CD4-positive, alpha-beta T cell treated with Interleukin-6 for 4 hours (primary cell): ENCODE data around the gene COL6A2.
"Not testable (repeated sequence)": the region's sequence is repeated elsewhere in the genome, so short reads cannot be mapped to it uniquely, and the experiment has no call there.

Experiments
- DNase-seq: peaks from one replicate; pipeline ENCODE4 v3.0.0-alpha.2; 2020; ENCODE audit warnings: mixed read lengths

Gene COL6A2

DNA sequence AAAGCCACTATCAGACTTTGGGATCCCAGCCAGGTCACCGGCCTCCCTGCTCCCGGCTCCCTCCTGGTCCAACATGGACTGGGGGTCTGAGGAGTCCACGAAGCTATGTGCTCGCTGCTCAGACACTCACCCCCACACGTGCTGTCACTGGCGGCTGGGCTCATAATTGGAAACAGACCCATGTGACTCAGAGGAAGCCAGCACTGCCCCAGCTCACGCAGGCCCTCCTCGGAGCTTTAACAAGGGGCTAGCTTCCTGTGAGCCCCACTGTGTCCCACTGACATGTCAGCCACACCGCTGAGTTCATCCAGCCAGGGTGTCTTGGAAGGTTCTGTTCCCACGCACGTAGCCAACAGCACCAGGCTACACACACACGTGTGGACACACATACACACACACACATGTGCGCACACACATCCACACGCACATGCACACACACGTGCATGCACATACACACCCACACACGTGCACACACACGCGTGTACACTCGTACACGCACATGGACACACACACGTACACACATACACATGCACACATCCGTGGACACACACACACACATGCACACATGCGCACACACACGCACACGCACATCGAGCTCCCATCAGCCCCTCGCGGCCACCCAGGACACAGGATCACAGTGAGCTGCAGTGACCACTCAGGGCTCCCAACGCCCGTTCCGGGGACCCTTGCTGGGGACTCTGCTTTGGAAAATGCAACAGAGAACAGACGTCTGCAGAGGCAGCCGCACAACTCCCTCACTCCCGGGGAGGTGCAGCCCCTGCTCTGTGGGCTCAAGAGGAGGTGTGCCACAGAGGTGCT lies 18.4 kb upstream of the COL6A2 start:
- DNase-seq = no peak

GRCh38 chr21:46080171-46081021 lies 17.5 kb upstream of the COL6A2 start:
- no peak for DNase-seq

GRCh38 chr21:46081022-46081861 lies 16.7 kb upstream of the COL6A2 start:
- DNase-seq = no peak

- no peak for DNase-seq
Observed at GRCh38 chr21:46081862-46082712, 15.8 kb upstream of the COL6A2 start.

DNA sequence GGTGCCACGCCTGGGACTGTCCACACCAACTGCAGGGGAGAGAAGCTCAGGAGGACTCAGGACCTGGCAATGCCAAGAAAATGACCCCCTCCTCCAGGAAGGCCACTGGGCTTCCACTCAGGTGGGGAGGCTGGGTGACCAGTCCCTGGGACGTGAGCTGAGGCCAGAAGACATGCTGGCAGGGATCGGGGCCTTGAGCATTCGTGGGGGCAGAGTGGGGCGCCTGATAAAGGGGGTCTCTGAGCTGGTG lies 15.3 kb upstream of the COL6A2 start:
- DNase-seq = no peak

DNA sequence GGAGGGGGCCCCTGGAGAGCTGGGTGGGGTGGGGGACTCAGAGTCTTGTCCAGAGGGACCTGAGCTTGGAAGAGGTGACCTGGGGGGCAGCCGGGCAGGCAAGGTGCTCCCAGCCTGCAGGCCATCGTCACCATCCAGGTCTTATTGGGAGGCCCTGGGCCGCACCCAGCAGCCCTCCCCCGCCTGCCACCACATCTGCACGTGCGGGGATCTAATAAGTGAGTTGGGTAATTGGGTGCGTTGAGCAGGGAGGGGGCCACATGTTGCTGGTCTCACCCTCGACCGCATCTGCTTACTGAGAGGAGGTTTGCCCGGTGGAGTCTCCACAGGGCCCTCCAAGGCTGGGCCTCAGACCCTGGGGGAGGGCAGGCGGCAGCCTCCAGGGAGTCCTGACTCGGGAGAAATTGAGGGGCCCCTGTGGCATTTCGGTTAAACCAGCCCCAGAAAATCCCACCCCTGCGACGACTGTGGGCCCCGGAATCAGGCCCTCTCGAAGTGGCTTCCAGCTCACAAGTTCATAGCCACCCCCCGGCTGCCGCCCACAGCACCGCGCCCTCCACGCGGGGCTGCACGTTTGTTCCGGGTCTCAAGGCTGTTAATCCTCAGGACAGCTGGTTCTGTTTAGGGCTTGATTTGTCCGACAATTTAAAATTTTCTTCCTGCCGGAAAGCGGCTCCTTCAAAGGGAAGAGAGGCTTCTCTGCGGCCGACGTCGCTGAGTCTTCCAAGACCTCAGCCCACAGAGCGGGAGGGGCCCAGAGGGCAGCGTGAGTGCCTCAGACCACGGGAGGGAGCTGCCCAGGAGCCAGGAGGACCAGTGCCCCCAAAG lies 14.7 kb upstream of the COL6A2 start:
- no peak for DNase-seq

DNA sequence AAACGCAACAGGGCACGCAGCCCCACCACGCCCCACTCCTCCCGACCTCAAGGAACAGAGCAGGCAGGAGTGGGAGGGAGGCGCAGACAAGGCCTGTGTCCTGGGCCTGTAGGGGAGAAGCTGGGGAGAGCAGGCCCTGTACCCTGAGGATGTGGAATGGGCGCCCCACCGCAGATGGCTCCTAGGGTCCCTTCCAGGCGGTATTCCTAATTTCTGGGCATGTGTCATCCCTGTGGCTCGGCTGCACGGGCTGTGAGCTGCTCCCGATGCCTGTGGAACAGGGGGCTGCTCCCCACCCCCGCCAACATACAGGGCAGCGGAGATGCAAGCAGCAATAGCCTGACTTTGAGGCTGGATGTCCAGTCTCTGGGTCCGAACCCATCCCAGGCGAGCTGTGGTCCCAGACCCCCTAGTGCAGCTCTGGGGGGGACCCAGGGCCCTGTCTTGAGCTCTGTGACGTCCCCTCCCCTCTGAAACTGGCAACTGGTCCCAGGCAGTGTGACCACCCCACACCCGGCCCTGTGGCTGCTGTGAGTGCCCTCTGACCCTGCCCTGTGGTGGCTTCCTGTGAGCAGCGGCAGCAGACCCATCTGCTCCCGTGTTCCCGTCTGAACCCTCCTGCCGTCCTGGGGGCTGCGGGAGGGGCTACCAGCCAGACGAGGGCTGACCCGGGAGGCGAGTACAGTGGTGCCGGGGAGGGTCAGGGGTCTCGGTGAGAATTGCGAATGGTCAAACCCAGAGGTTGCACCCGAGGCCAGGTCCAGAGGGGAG lies 13.9 kb upstream of the COL6A2 start:
- DNase-seq = no peak

DNA sequence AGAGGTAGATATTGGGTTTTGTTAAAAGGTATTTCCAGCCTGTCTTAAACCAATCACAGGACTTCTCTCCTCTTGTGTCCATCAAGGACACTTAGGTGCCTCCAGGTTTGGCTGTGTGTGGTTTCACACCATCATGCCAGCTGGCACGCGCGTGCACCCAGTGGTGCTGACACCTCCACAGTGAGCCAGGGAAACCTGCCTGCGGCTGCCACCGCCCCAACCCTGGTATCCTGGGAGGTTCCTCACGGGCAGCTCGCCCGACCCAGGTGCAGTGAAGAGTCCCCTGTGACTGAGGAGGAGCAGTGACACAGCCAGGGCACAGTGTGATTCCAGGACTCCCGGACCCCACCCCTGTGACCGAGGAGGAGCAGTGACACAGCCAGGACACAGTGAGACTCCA lies 13.2 kb upstream of the COL6A2 start:
- no peak for DNase-seq

- not testable (repeated sequence) for DNase-seq
Observed at GRCh38 chr21:46085259-46085658, 12.7 kb upstream of the COL6A2 start.

DNA sequence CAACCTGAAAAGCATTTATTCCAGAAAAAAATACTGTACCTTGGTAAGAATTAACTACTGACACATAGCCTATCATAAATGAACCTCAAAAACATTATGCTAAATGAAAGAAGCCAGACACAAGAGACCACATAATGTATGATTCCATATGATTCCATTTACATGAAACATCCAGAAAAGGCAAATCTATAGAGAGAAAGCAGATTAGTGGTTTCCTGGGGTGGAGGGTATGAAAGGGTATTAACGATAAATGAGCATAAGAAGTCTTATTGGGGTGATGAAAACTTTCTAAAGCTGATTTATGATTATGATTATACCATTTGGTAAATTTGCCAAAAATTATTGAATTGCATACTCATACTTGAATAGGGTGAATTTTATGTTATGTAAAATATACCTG lies 10.3 kb upstream of the COL6A2 start:
- DNase-seq = no peak

- no peak for DNase-seq
Observed at GRCh38 chr21:46088189-46088588, 9.7 kb upstream of the COL6A2 start.

DNA sequence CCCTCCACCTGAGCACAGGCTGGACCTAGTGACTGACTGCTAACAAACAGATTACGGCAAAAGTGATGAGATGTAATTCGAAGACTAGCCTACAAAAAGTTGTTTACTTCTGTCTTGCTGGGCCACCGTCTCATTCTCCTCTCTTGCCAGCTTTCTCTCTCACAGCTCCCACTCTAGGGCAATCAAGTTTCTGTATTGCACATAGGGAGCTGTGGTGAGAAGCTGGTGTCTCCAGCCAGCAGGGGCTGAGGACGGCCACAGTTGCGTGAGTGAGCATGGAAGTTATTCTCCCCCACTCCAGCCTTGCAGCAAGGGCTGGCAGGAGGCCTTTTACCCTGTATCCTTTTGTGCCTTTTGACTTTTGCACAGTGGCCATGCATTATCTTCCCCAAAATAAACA lies 8.6 kb upstream of the COL6A2 start:
- DNase-seq = no peak

- DNase-seq = no peak
Observed at GRCh38 chr21:46091118-46091517, 6.8 kb upstream of the COL6A2 start.

DNA sequence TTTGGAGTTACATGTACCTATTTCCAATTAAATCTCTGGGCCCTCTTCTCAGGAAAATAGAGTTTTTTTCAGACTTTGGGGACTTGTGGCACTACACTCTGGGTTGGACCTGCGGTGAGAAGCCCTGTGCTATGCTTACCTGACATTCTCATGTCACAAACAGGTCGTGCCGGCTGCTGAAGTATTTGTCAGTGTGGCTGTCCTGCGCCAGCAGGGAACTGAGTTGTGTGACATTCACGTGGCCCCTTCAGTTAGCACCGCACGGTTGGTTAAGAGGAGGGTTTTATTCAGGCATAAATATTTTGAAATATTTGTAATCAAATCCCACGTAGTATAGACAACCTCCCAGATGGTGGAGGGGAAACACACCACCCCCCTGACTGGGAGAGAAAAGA lies 6.3 kb upstream of the COL6A2 start:
- DNase-seq = no peak

DNA sequence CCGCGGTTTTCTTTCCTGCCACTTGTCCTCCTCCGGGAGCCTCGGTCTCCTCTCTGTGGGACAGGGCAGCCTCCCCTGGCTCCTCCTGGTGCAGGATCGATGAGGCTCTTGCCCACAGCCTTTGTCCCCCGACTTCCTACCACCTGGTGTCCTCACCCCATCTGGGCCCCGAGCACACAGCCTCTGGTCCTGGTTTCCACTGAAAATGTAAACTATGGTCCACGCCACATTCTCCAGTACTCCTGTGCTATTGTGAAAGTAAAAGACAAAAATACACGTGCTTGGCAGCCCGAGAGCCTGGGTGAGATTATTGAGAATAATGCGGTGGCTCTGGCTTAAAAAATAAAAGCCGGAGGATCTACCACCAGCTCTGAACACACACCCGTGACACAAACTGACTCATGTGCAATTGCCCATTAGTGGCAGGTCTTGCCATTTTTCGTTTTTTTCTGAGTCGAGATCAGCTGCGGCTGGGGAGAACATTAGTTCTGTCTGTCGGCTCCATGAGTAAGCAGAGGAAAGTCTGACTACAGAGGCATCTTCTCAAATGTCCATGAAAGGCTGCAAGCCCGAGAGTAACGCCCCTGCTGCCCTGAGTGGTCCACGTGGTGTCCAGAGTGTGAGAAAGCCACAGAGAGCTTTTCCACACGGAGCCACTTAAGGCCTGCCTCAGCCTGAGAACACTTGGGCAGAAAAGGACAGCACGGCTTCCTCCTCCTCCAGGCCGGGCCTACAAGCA lies 5.7 kb upstream of the COL6A2 start:
- no peak for DNase-seq

DNA sequence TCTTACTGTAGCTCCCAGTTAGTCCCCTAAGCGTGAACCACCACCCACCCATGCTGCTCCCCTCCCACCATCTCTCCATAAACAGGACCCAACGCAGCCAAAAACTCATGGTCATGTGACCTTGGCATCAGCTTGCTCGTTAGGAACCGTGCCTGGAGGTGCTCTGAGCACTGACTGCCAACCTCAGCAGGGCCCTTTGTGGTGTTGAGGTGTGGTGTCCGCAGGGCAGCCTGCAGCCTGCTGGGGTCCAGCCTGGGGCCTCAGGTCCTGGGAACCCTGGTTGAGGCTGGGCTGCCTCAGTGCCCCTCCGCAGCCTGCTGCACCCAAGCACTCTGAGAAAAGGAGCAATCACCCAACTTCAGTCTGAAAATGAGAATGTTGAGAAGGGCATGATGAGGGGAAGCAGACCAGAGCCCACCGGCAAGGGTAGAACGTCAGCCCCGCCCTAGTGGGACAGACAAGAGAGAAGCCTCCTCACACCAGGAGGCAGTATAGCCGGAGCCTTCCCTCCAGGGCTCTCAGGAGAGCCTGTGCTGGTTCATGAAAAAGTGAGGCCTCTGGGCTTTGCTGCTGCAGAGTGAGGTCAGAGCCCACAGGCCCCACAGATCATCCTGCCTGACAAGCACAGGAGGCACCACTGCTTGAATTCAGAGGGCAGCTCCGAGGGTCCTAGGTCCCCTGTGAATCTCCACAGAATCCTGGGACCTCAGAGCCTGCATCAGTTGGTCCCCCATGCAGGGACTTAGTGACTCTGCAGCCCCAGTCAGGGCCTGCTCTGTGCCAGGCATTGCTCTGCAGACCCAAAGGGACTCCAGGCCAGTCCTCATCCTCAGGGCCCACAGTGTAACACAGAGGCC lies 4.9 kb upstream of the COL6A2 start:
- DNase-seq = no peak

- DNase-seq = no peak
Observed at GRCh38 chr21:46093668-46094400, 4.1 kb upstream of the COL6A2 start.

- no peak for DNase-seq
Observed at GRCh38 chr21:46094401-46095082, 3.4 kb upstream of the COL6A2 start.
